ENCODE data around the gene TFAP2D. TPM values are rescaled to one million over a fixed set of nuclear protein-coding genes. Genes with fewer than 3 reads are reported as not detected.

Gene TFAP2D
- total and polyA plus RNA-seq, 12 donors, result not detected

DNA sequence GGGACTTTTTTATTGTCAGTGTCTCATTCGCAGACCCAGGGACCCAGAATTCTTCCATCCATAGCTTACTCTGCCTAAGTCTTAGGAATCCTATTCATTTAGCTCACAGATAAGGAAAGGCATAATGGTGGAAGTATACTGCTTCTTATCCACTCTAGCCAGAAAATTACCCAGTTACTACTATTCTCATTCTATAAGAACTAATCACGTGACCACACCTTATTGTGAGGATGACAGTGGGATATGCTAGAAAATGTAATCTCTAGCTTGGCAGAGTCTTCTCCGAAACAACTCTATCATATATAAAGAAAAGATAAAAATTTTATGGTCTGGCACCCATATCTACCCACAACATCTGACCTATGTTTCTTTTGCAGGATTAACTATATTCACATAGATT, 21.2 kb downstream of the TFAP2D start:
- ATAC-seq, result no peak
- Histone ChIP-seq H3K4me3 (no peak overlapping the region), H3K27me3 (peaks cover 0 to 5% (median 0%) of the 10 kb centered on the region in 7 donors), H3K27ac (no peak overlapping the region), H3K4me1 (no peaks in the 10 kb centered on the region), H3K9me3 (peaks cover 0 to 3% (median 0%) of the 10 kb centered on the region in 11 donors), H3K36me3 (no peaks in the 10 kb centered on the region)
- DNase-seq, result no peak
- TF ChIP-seq CTCF (IDR thresholded peaks at IDR 0.05), result no peak
- 68 to 78% methylated on average over 3 of the region's 3 CpGs for WGBS, 2 donors
- intact Hi-C loops (cut with DNase I), result no loop called here

DNA sequence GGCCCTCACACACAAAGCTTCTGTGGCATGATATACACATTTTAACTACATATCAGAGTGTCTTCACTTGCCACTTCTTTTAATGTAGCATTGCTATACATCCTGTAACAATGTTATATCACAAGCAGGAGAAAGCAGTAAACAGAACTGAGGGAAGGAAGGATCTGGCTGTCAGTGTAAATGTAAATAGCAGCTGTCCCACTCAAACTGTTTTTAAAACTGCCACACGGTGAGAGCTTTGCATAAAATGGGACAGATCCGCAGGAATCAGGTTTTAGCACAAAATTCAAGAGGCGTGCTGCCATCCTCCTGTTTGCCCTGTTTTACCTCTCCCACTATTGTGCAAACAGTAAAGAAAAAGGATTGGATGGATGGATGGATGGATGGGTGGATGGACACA, 28.8 kb downstream of the TFAP2D start:
- peaks cover 0 to 6% (median 0%) of the 10 kb centered on the region in 7 donors for H3K27me3 ChIP-seq
- ATAC-seq (no peak), DNase-seq (no peak)
- H3K27ac ChIP-seq, result no peak overlapping the region
- H3K36me3 ChIP-seq, result no peaks in the 10 kb centered on the region
- H3K4me3 ChIP-seq, result no peak overlapping the region
- peaks cover 0 to 4% (median 0%) of the 10 kb centered on the region in 11 donors for H3K9me3 ChIP-seq
- H3K4me1 ChIP-seq, result no peaks in the 10 kb centered on the region
- intact Hi-C loops (cut with DNase I), result no loop called here
- WGBS, 2 donors, result 42 to 46% methylated on average over 3 of the region's 3 CpGs
- TF ChIP-seq CTCF (IDR thresholded peaks at IDR 0.05), result no peak

DNA sequence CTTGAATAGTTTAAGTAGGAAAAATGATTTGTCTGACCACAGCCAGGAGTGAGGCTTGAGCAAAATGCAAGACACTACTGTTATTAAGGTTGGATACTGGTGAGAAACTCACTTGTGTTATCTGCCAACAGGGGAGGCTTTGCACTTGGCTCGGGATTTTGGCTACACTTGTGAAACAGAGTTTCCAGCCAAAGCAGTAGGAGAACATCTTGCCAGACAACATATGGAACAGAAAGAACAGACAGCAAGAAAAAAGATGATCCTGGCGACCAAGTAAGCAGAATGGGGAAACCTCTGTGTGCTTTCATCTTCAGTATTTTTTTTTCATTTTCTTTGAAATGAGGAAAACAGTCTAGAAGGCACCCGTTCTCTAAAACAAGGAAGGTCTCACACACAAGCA, 31.6 kb downstream of the TFAP2D start:
- no peak for DNase-seq
- intact Hi-C loops (cut with DNase I), result no loop called here
- no peak for ATAC-seq

GRCh38 chr6:50762798-50763197, 49.5 kb downstream of the TFAP2D start:
- no peak for ATAC-seq

More for the DNA sequence above, 31.6 kb downstream of the TFAP2D start:
- Histone ChIP-seq H3K9me3 (no peaks in the 10 kb centered on the region), H3K4me3 (no peak overlapping the region), H3K27me3 (peaks cover 0 to 6% (median 0%) of the 10 kb centered on the region in 7 donors), H3K27ac (no peak overlapping the region), H3K4me1 (no peaks in the 10 kb centered on the region), H3K36me3 (no peaks in the 10 kb centered on the region)
- WGBS, 2 donors, result 61 to 67% methylated on average over 3 of the region's 3 CpGs
- no peak for TF ChIP-seq CTCF (IDR thresholded peaks at IDR 0.05)

More at GRCh38 chr6:50762798-50763197, 49.5 kb downstream of the TFAP2D start:
- Histone ChIP-seq H3K27me3 (no peaks in the 10 kb centered on the region), H3K9me3 (peaks cover 0 to 19% (median 5%) of the 10 kb centered on the region in 11 donors), H3K4me3 (no peak overlapping the region), H3K36me3 (no peaks in the 10 kb centered on the region), H3K27ac (no peak overlapping the region), H3K4me1 (no peaks in the 10 kb centered on the region)
- 78 to 80% methylated on average over 3 of the region's 3 CpGs for WGBS, 2 donors
- intact Hi-C loops (cut with DNase I), result no loop called here
- DNase-seq, result no peak
- TF ChIP-seq CTCF (IDR thresholded peaks at IDR 0.05), result no peak
